H9 (cell line): ENCODE measurements around the gene TSHZ1. TPM values are rescaled to one million over a fixed set of nuclear protein-coding genes. Genes with fewer than 3 reads are reported as not detected.
A peak's percentile ranks its signal among the peaks of the same experiment; 100 is the strongest.

ENCODE experiments used
- DNase-seq: peaks from one replicate; pipeline ENCODE4 v3.0.0-alpha.2; 2017
- H2AFZ ChIP-seq: one replicate; pipeline ENCODE4 v1.6.1; 2013; ENCODE audit warnings: mild to moderate bottlenecking, low read length, control low read depth, moderate library complexity
- H2AK5ac ChIP-seq: 2 replicates; pipeline ENCODE4 v1.6.1; 2013; ENCODE audit warnings: low read length, control low read depth, mixed read lengths; ENCODE audit not compliant: insufficient read length
- H2BK120ac ChIP-seq: one replicate; pipeline ENCODE4 v1.6.1; 2013; ENCODE audit warnings: low read depth, mild to moderate bottlenecking, low read length, control low read depth, inconsistent platforms; ENCODE audit not compliant: poor library complexity, severe bottlenecking
- H2BK12ac ChIP-seq: 2 replicates; pipeline ENCODE4 v1.6.1; 2013; ENCODE audit warnings: low read length, control low read depth, mixed read lengths, low read depth; ENCODE audit not compliant: insufficient read length
- H2BK15ac ChIP-seq: 2 replicates; pipeline ENCODE4 v1.6.1; 2013; ENCODE audit warnings: low read depth, low read length, control low read depth
- H2BK20ac ChIP-seq: one replicate; pipeline ENCODE4 v1.6.1; 2013; ENCODE audit warnings: low read depth, mild to moderate bottlenecking, low read length, control low read depth, inconsistent platforms; ENCODE audit not compliant: poor library complexity, severe bottlenecking
- H2BK5ac ChIP-seq: 2 replicates; pipeline ENCODE4 v1.6.1; 2013; ENCODE audit warnings: low read length, control low read depth, mixed read lengths; ENCODE audit not compliant: insufficient read length
- H3K14ac ChIP-seq: 2 replicates; pipeline ENCODE4 v1.6.1; 2013; ENCODE audit warnings: low read length, control low read depth; ENCODE audit not compliant: insufficient read depth
- H3K18ac ChIP-seq: 2 replicates; pipeline ENCODE4 v1.6.1; 2013; ENCODE audit warnings: low read depth, mild to moderate bottlenecking, mixed read lengths, low read length, control low read depth; ENCODE audit not compliant: insufficient read length
- H3K23ac ChIP-seq: 2 replicates; pipeline ENCODE4 v1.6.1; 2013; ENCODE audit warnings: low read length, control low read depth, mixed read lengths, low read depth; ENCODE audit not compliant: insufficient read length
- H3K23me2 ChIP-seq: 2 replicates; pipeline ENCODE4 v1.6.1; 2013; ENCODE audit warnings: low read depth, mild to moderate bottlenecking, mixed read lengths, low read length, control low read depth; ENCODE audit not compliant: insufficient read length, poor library complexity, severe bottlenecking
- H3K27ac ChIP-seq: 2 replicates; pipeline ENCODE4 v1.5.1; 2013; ENCODE audit warnings: low read length, control low read depth, mixed read lengths, low read depth; ENCODE audit not compliant: insufficient read length
- H3K27me3 ChIP-seq: 2 replicates; pipeline ENCODE4 v1.6.1; 2013; ENCODE audit warnings: low read length, control low read depth, inconsistent platforms; ENCODE audit not compliant: insufficient read depth
- H3K4ac ChIP-seq: 2 replicates; pipeline ENCODE4 v1.6.1; 2013; ENCODE audit warnings: low read depth, mild to moderate bottlenecking, control low read depth, inconsistent platforms, low read length, moderate library complexity
- H3K4me1 ChIP-seq: 2 replicates; pipeline ENCODE4 v1.6.1; 2013; ENCODE audit warnings: low read length, control low read depth, inconsistent platforms; ENCODE audit not compliant: insufficient read depth
- H3K4me2 ChIP-seq: 2 replicates; pipeline ENCODE4 v1.6.1; 2013; ENCODE audit warnings: low read length, control low read depth, mixed read lengths; ENCODE audit not compliant: insufficient read length, insufficient read depth
- H3K56ac ChIP-seq: 2 replicates; pipeline ENCODE4 v1.6.1; 2013; ENCODE audit warnings: low read depth, mild to moderate bottlenecking, mixed read lengths, low read length, control low read depth; ENCODE audit not compliant: insufficient read length
- H3K79me1 ChIP-seq: 2 replicates; pipeline ENCODE4 v1.6.1; 2013; ENCODE audit warnings: low read depth, mild to moderate bottlenecking, moderate library complexity, low read length, control low read depth, inconsistent platforms; ENCODE audit not compliant: insufficient read depth, poor library complexity, severe bottlenecking
- H3K79me2 ChIP-seq: 2 replicates; pipeline ENCODE4 v1.6.1; 2013; ENCODE audit warnings: low read length, control low read depth, inconsistent platforms; ENCODE audit not compliant: insufficient read depth
- H3K9ac ChIP-seq: 2 replicates; pipeline ENCODE4 v1.6.1; 2013; ENCODE audit warnings: low read length, control low read depth, mixed read lengths; ENCODE audit not compliant: insufficient read length; ENCODE audit errors: extremely low read depth
- H3K9me3 ChIP-seq: one replicate; pipeline ENCODE4 v1.6.1; 2013; ENCODE audit warnings: low read depth, low read length, inconsistent platforms; ENCODE audit not compliant: control insufficient read depth
- H3T11ph ChIP-seq: one replicate; pipeline ENCODE4 v1.6.1; 2013; ENCODE audit warnings: mild to moderate bottlenecking, low read length, control low read depth, inconsistent platforms
- H4K20me1 ChIP-seq: one replicate; pipeline ENCODE4 v1.6.1; 2013; ENCODE audit not compliant: control insufficient read depth, insufficient read length, insufficient read depth
- H4K5ac ChIP-seq: 2 replicates; pipeline ENCODE4 v1.6.1; 2013; ENCODE audit warnings: low read depth, mild to moderate bottlenecking, mixed read lengths, low read length, control low read depth; ENCODE audit not compliant: insufficient read length
- H4K8ac ChIP-seq: replicated peaks from 2 replicates; pipeline ENCODE4 v1.6.1; 2013; ENCODE audit warnings: low read length, control low read depth, mixed read lengths, low read depth; ENCODE audit not compliant: insufficient read length
- H4K91ac ChIP-seq: 2 replicates; pipeline ENCODE4 v1.6.1; 2013; ENCODE audit warnings: low read depth, mild to moderate bottlenecking, moderate library complexity, mixed read lengths, low read length, control low read depth; ENCODE audit not compliant: insufficient read length
- H3K27ac Mint-ChIP-seq, 3 experiments: 2 replicates in 2 of 3; 3 replicates in 1 of 3; pipeline ENCODE4 v1.8.0; 2020 to 2021; ENCODE audit warnings: mixed read lengths in 3 of 3, mild to moderate bottlenecking in 1 of 3, moderate library complexity in 1 of 3
- H3K27me3 Mint-ChIP-seq: 2 replicates; pipeline ENCODE4 v1.8.0; 2021; ENCODE audit warnings: low read depth, mild to moderate bottlenecking, moderate library complexity, mixed read lengths
- H3K36me3 Mint-ChIP-seq, 3 experiments: 2 replicates in 2 of 3; 3 replicates in 1 of 3; pipeline ENCODE4 v1.8.0; 2020 to 2021; ENCODE audit warnings: low read depth in 3 of 3, mixed read lengths in 3 of 3; ENCODE audit not compliant: insufficient read depth in 1 of 3
- H3K4me1 Mint-ChIP-seq, 2 experiments: 2 replicates each; pipeline ENCODE4 v1.8.0; 2020; ENCODE audit warnings: mixed read lengths in 2 of 2
- H3K4me3 Mint-ChIP-seq, 2 experiments: 2 replicates in 1 of 2; 3 replicates in 1 of 2; pipeline ENCODE4 v1.8.0; 2020 to 2021; ENCODE audit warnings: mild to moderate bottlenecking in 2 of 2, mixed read lengths in 2 of 2, moderate library complexity in 1 of 2
- H3K9me3 Mint-ChIP-seq, 2 experiments: 2 replicates in 1 of 2; 3 replicates in 1 of 2; pipeline ENCODE4 v1.8.0; 2020; ENCODE audit warnings: mild to moderate bottlenecking in 2 of 2, mixed read lengths in 2 of 2, moderate library complexity in 1 of 2
- CTCF ChIP-seq: fragments of 200-600 bp; sonication (generic); conservative IDR thresholded peaks from 3 replicates; pipeline ENCODE4 v1.8.0; 2021; ENCODE audit warnings: antibody characterized with exemption, mild to moderate bottlenecking
- WGBS: extraction: QIAGEN DNeasy Blood & Tissue Kit; methylation state at CpG from one replicate; pipeline ENCODE4 v1.1.7; 2013; ENCODE audit warnings: missing lambda C conversion rate, low lambda C conversion rate, mixed read lengths; ENCODE audit not compliant: insufficient read length; ENCODE audit errors: extremely low coverage; 5-methylcytosine and 5-hydroxymethylcytosine counted together
- total RNA-seq: library from RNA; stranded (reverse); gene quantifications from 2 replicates; pipeline ENCODE4 v1.2.1, GENCODE V29; 2021

TSHZ1 gene
- total RNA-seq, 1 experiment from 2014 or later, result 0.15 TPM

GRCh38 chr18:75208155-75208835, 2.3 kb upstream of the TSHZ1 start:
- H3K27ac ChIP-seq, result no peak overlapping the region
- H3K9ac ChIP-seq, result no peak overlapping the region

More at GRCh38 chr18:75208155-75208835, 2.3 kb upstream of the TSHZ1 start:
- Histone ChIP-seq H4K5ac (no peak overlapping the region), H3K79me1 (no peaks in the 10 kb centered on the region), H3K56ac (no peak overlapping the region), H3K23me2 (peaks cover 36% of the 10 kb centered on the region), H4K8ac (no peak overlapping the region), H2BK5ac (no peak overlapping the region), H2BK120ac (no peak overlapping the region), H3K27me3 (peaks cover 70% of the 10 kb centered on the region), H4K91ac (no peak overlapping the region), H2AK5ac (no peak overlapping the region), H3K4me1 (no peaks in the 10 kb centered on the region; the same call in 1 of the 2 replicates), H3K79me2 (no peaks in the 10 kb centered on the region), H3K4ac (no peak overlapping the region), H3K9me3 (no peaks in the 10 kb centered on the region), H3T11ph (no peak overlapping the region), H2BK15ac (no peak overlapping the region), H2BK12ac (no peak overlapping the region), H3K18ac (no peak overlapping the region), H4K20me1 (no peaks in the 10 kb centered on the region), H3K14ac (no peak overlapping the region), H3K23ac (no peak overlapping the region), H2AFZ (no peak overlapping the region), H3K4me2 (peak overlapping the region; percentile 83), H2BK20ac (no peak overlapping the region)
- DNase-seq, result peak; percentile 50
- H3K9me3 Mint-ChIP-seq, result peaks cover 0 to 7% of the 10 kb centered on the region in 2 experiments; a peak in 1 of 5 replicates
- no CpG with 5 or more reads among the region's 65 CpGs for WGBS
- H3K4me3 Mint-ChIP-seq, result peak overlapping the region; percentile 64 to 89
- 0 out of 3 replicates have a peak, but pooled peaks have one; percentile 11 for TF ChIP-seq CTCF
- peaks cover 49 to 57% of the 10 kb centered on the region in 2 experiments for H3K4me1 Mint-ChIP-seq
- peaks cover 82% of the 10 kb centered on the region for H3K27me3 Mint-ChIP-seq
- no peak overlapping the region for H3K27ac Mint-ChIP-seq
- H3K36me3 Mint-ChIP-seq, result peaks cover 0 to 2% (median 0%) of the 10 kb centered on the region in 3 experiments; a peak in 2 of 7 replicates
